SK-N-SH (cell line): ENCODE data around the gene TANC1. TPM values are rescaled to one million over a fixed set of nuclear protein-coding genes. Genes with fewer than 3 reads are reported as not detected.

Experiments used
- CTCF ChIA-PET: fragments of 300-600, 350-600 bp; formaldehyde crosslinking; extraction: SDS; loops from one replicate; lab custom pipeline; 2021; lab: Yijun Ruan, JAX
- POLR2A ChIA-PET: fragments of 350-600 bp; sonication (Branson Sonifier 250); formaldehyde crosslinking; extraction: SDS; loops from one replicate; lab custom pipeline; 2020; ENCODE audit warnings: antibody characterized with exemption, inconsistent platforms; lab: Yijun Ruan, JAX
- DNase-seq: peaks from one replicate; pipeline ENCODE4 v3.0.0; 2012
- H2AFZ ChIP-seq: fragments of 200-600 bp; sonication (generic); 2 replicates; pipeline ENCODE4 v1.8.1; 2016; ENCODE audit warnings: antibody characterized with exemption, mild to moderate bottlenecking, low read depth
- H3F3A ChIP-seq: fragments of 200-600 bp; sonication (generic); replicated peaks from 2 replicates; pipeline ENCODE3; 2016; ENCODE audit warnings: antibody characterized with exemption, mild to moderate bottlenecking; ENCODE audit not compliant: insufficient read depth
- H3K27ac ChIP-seq, 2 experiments: fragments of 200-500 bp in 1 of 2; fragments of 200-600 bp in 1 of 2; sonication (Bioruptor generic) in 1 of 2; sonication (generic), shearing (Covaris generic) in 1 of 2; 2 replicates each; pipeline versions ENCODE4 v1.5.1 to v1.6.1; 2014 to 2016; ENCODE audit warnings: low read depth in 2 of 2, inconsistent platforms in 1 of 2, low read length in 1 of 2, mild to moderate bottlenecking in 1 of 2, mixed read lengths in 1 of 2
- H3K27me3 ChIP-seq: fragments of 200-600 bp; sonication (generic), shearing (Covaris generic); 2 replicates; pipeline ENCODE4 v1.6.1; 2016; ENCODE audit warnings: mixed run types; ENCODE audit not compliant: insufficient read depth
- H3K36me3 ChIP-seq, 2 experiments: fragments of 200-500 bp in 1 of 2; fragments of 200-600 bp in 1 of 2; sonication (Bioruptor generic) in 1 of 2; sonication (generic) in 1 of 2; replicated peaks in 1 of 2; 2 replicates each; pipeline versions ENCODE3 to v1.5.1; 2014 to 2016; ENCODE audit warnings: low read length in 1 of 2, mild to moderate bottlenecking in 1 of 2; ENCODE audit not compliant: insufficient read depth in 2 of 2, control insufficient read depth in 1 of 2
- H3K4me1 ChIP-seq, 2 experiments: fragments of 200-500 bp in 1 of 2; fragments of 200-600 bp in 1 of 2; sonication (Bioruptor generic) in 1 of 2; sonication (generic), shearing (Covaris generic) in 1 of 2; 2 replicates each; pipeline versions ENCODE4 v1.5.1 to v1.6.1; 2014 to 2016; ENCODE audit warnings: low read depth in 1 of 2, low read length in 1 of 2, mixed run types in 1 of 2; ENCODE audit not compliant: insufficient read depth in 2 of 2, control insufficient read depth in 1 of 2
- H3K4me2 ChIP-seq: fragments of 200-600 bp; sonication (generic), shearing (Covaris generic); 2 replicates; pipeline ENCODE4 v1.6.1; 2017; ENCODE audit warnings: mixed run types
- H3K4me3 ChIP-seq, 2 experiments: fragments of 200-500 bp in 1 of 2; fragments of 200-600 bp in 1 of 2; sonication (Bioruptor generic) in 1 of 2; sonication (generic), shearing (Covaris generic) in 1 of 2; 2 replicates each; pipeline versions ENCODE4 v1.5.1 to v1.8.1; 2014 to 2016; ENCODE audit warnings: low read depth in 2 of 2, inconsistent platforms in 1 of 2, low read length in 1 of 2, mild to moderate bottlenecking in 1 of 2, mixed read lengths in 1 of 2, moderate library complexity in 1 of 2
- H3K79me2 ChIP-seq: fragments of 200-600 bp; sonication (generic); 2 replicates; pipeline ENCODE4 v1.8.1; 2017; ENCODE audit warnings: mild to moderate bottlenecking; ENCODE audit not compliant: insufficient read depth
- H3K9ac ChIP-seq: fragments of 200-600 bp; sonication (generic); 2 replicates; pipeline ENCODE4 v1.6.1; 2017; ENCODE audit warnings: mixed run types
- H3K9me2 ChIP-seq: fragments of 200-600 bp; sonication (generic); 2 replicates; pipeline ENCODE4 v1.6.1; 2017; ENCODE audit warnings: mixed run types
- H3K9me3 ChIP-seq: fragments of 200-600 bp; sonication (generic); 2 replicates; pipeline ENCODE4 v1.6.1; 2017; ENCODE audit warnings: mixed run types, mild to moderate bottlenecking, moderate library complexity
- H4K20me1 ChIP-seq: fragments of 200-600 bp; sonication (generic); 2 replicates; pipeline ENCODE4 v1.6.1; 2017; ENCODE audit warnings: mild to moderate bottlenecking, mixed run types; ENCODE audit not compliant: insufficient read depth
- CTCF ChIP-seq: fragments of 200-600 bp; sonication (generic); IDR thresholded peaks from 2 replicates; pipeline ENCODE4 v1.6.1; 2017; ENCODE audit warnings: antibody characterized with exemption, mild to moderate bottlenecking, moderate library complexity
- FOSL2 ChIP-seq: IDR thresholded peaks from 2 replicates; pipeline ENCODE4 v1.4.0; 2012; ENCODE audit warnings: low read depth, mild to moderate bottlenecking, moderate library complexity, borderline replicate concordance
- FOXM1 ChIP-seq: IDR thresholded peaks from 2 replicates; pipeline ENCODE4 v1.4.0; 2012; ENCODE audit warnings: low read depth, mild to moderate bottlenecking
- GABPA ChIP-seq: IDR thresholded peaks from 2 replicates; pipeline ENCODE4 v1.4.0; 2012; ENCODE audit warnings: low read depth, mild to moderate bottlenecking
- MEF2A ChIP-seq: IDR thresholded peaks from 2 replicates; pipeline ENCODE4 v1.4.0; 2012; ENCODE audit warnings: low read depth, borderline replicate concordance
- NFIC ChIP-seq: IDR thresholded peaks from 2 replicates; pipeline ENCODE4 v1.4.0; 2012; ENCODE audit warnings: borderline replicate concordance
- NRF1 ChIP-seq: IDR thresholded peaks from 2 replicates; pipeline ENCODE4 v1.6.1; 2012; ENCODE audit warnings: low read depth, mild to moderate bottlenecking, low read length
- RAD21 ChIP-seq: IDR thresholded peaks from 2 replicates; pipeline ENCODE4 v1.6.1; 2012; ENCODE audit warnings: mild to moderate bottlenecking, low read length
- RCOR1 ChIP-seq: fragments of 150-350 bp; IDR thresholded peaks from 2 replicates; pipeline ENCODE4 v1.6.1; 2017; ENCODE audit warnings: antibody characterized with exemption, low read length
- SIN3A ChIP-seq: IDR thresholded peaks from 2 replicates; pipeline ENCODE4 v1.6.1; 2012; ENCODE audit warnings: low read depth, mild to moderate bottlenecking, low read length, moderate library complexity, borderline replicate concordance
- SMC3 ChIP-seq: IDR thresholded peaks from 2 replicates; pipeline ENCODE4 v1.6.1; 2012; ENCODE audit warnings: low read depth, low read length, improper control_type of control experiment
- TAF1 ChIP-seq: IDR thresholded peaks from 2 replicates; pipeline ENCODE4 v1.6.1; 2012; ENCODE audit warnings: low read depth, mild to moderate bottlenecking, low read length, moderate library complexity, borderline replicate concordance
- TCF12 ChIP-seq: IDR thresholded peaks from 2 replicates; pipeline ENCODE4 v1.4.0; 2012
- WGBS: methylation state at CpG from one replicate; pipeline ENCODE4 v1.1.6; 2017; ENCODE audit warnings: low lambda C conversion rate; 5-methylcytosine and 5-hydroxymethylcytosine counted together
- polyA plus RNA-seq, 3 experiments: library from polyadenylated mRNA; depleted of rRNA; stranded (reverse); fragments of >200 nt; gene quantifications; 2 replicates each; pipeline ENCODE4 v1.2.3, GENCODE V29; 2012

TANC1 gene
- polyA plus RNA-seq, 1 of the 3 experiments (the other 2 are of a cell fraction): 19.2 TPM

- H3F3A ChIP-seq: no peaks in the 10 kb centered on the region
- no peaks in the 10 kb centered on the region for H3K9me3 ChIP-seq
- no peak overlapping the region for H3K9ac ChIP-seq
- H3K4me2 ChIP-seq: no peak overlapping the region
- H3K4me3 ChIP-seq: no peak overlapping the region
- no peaks in the 10 kb centered on the region for H3K27me3 ChIP-seq
- TF ChIP-seq SIN3A: no peak
- no peak for DNase-seq
- H3K9me2 ChIP-seq: no peaks in the 10 kb centered on the region
- no peaks in the 10 kb centered on the region for H3K79me2 ChIP-seq
- H4K20me1 ChIP-seq: no peaks in the 10 kb centered on the region
- 95% methylated on average over 3 of the region's 3 CpGs for WGBS
- no peak overlapping the region for H2AFZ ChIP-seq
- ChIA-PET CTCF (no interaction called here), POLR2A (no interaction called here)
- H3K27ac ChIP-seq: peak overlapping the region in 1 of 2 experiments; percentile 28; a peak in 1 of 4 replicates
- H3K4me1 ChIP-seq: peaks cover 0 to 16% of the 10 kb centered on the region in 2 experiments; a peak in 2 of 4 replicates
- H3K36me3 ChIP-seq: peaks cover 16 to 48% of the 10 kb centered on the region in 2 experiments
Measured at GRCh38 chr2:159164457-159164911, 196.0 kb downstream of the TANC1 start.

- TF ChIP-seq NFIC (no peak), NRF1 (no peak), FOXM1 (no peak), FOSL2 (no peak), GABPA (no peak)
- TF ChIP-seq, all 33 proteins: peak for 0
- peaks cover 0 to 14% of the 10 kb centered on the region in 2 experiments; a peak in 2 of 4 replicates for H3K4me1 ChIP-seq
- DNase-seq: no peak
- no peak overlapping the region for H2AFZ ChIP-seq
- H3K4me2 ChIP-seq: no peak overlapping the region
- H3K79me2 ChIP-seq: no peaks in the 10 kb centered on the region
- H3K27me3 ChIP-seq: no peaks in the 10 kb centered on the region
- no peak overlapping the region for H3K9ac ChIP-seq
- 98% methylated on average over 4 of the region's 4 CpGs for WGBS
- H3K9me2 ChIP-seq: no peaks in the 10 kb centered on the region
- H4K20me1 ChIP-seq: no peaks in the 10 kb centered on the region
- H3K36me3 ChIP-seq: peaks cover 16 to 51% of the 10 kb centered on the region in 2 experiments
- no peak overlapping the region for H3K4me3 ChIP-seq
- H3F3A ChIP-seq: no peaks in the 10 kb centered on the region
- POLR2A ChIA-PET: no interaction called here
- no peak overlapping the region; a peak in 1 of 4 replicates for H3K27ac ChIP-seq
- H3K9me3 ChIP-seq: no peaks in the 10 kb centered on the region
- CTCF ChIA-PET: no interaction called here
Measured at GRCh38 chr2:159165048-159165447, 196.6 kb downstream of the TANC1 start.

DNA sequence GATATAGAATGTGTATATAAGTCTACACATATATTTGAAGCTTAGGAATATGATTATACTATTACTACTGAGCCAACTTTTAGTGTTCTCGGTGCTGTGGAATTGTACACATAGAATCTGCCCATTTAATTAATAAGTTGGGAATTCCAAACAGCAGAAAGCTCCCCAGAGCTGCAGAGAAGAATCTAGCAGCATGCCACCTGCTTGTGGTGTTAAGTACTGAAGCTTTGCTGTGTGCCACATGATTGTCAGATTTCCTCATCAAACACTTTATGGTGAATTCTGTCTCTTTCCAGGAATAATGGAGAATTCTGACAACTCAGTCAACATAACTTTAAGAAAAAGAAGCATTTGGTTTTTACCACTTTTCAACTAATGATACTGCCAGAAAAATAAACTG, 200.3 kb downstream of the TANC1 start:
- CTCF ChIA-PET: interaction anchor here (0.9 to 1.4 kb wide), 6 partner anchors 9 to 50 kb away, joined by 3 to 6 read pairs (median 4); no protein-coding TSS in a partner anchor
- no peak for DNase-seq
- H3K4me2 ChIP-seq: no peak overlapping the region
- H3K4me1 ChIP-seq: peaks cover 0 to 6% of the 10 kb centered on the region in 2 experiments; a peak in 1 of 4 replicates
- POLR2A ChIA-PET: no interaction called here
- WGBS: 100% methylated on average over 1 of the region's 1 CpG
- no peak overlapping the region for H3K4me3 ChIP-seq
- peak overlapping the region in 1 of 2 experiments; percentile 18; a peak in 1 of 4 replicates for H3K27ac ChIP-seq
- H3K27me3 ChIP-seq: no peaks in the 10 kb centered on the region
- no peaks in the 10 kb centered on the region for H3F3A ChIP-seq
- H3K9me3 ChIP-seq: no peaks in the 10 kb centered on the region
- H3K36me3 ChIP-seq: peaks cover 18 to 49% of the 10 kb centered on the region in 2 experiments
- no peaks in the 10 kb centered on the region for H4K20me1 ChIP-seq
- H3K9ac ChIP-seq: no peak overlapping the region
- TF ChIP-seq TCF12 (no peak), RAD21 (0 out of 2 replicates have a peak, but pooled peaks have one; percentile 23), MEF2A (no peak), SMC3 (peak; percentile 29), RCOR1 (no peak), TAF1 (no peak), CTCF (peak; percentile 47)
- no peaks in the 10 kb centered on the region for H3K79me2 ChIP-seq
- no peaks in the 10 kb centered on the region for H3K9me2 ChIP-seq
- H2AFZ ChIP-seq: no peak overlapping the region
